Activated CD4-positive, alpha-beta T cell treated with anti-CD3 and anti-CD28 coated beads for 48 hours (primary cell): ENCODE data around the gene ASB8.

ENCODE experiments used
- DNase-seq: peaks from one replicate; pipeline ENCODE4 v3.0.0-alpha.2; 2020

The ASB8 gene

GRCh38 chr12:48157018-48157888, at the start of gene ASB8:
Gene ASB8 (minus strand): TSS chr12:48157515. CDS start chr12:48153496, 4,019 bp downstream.
- peak; percentile 99 for DNase-seq

DNA sequence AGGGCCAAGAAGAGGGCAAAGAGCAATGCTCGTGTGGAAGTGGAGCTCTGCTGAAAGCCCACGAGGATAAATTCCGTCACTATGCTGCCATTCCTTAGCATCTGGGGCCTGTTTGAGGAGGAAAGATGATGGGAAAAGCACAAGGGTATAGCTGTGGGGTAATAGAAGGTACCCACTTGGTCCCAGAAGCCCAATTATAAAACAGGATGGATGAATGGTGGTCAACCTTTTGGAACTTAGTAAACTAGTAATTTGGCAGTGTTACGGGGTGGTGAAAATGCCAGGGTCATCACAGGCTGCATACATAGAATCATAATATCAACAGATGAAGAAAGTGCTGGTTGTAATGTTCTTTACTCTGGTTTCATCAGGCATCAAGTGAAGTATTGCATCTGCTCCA, 45.9 kb upstream of the ASB8 start, which contains the start of gene OR10AD1:
Gene OR10AD1, minus strand, starts transcription at position 101 of the 400 bp plus-strand sequence. Its CDS starts 0 bp downstream, at position 101.
- no peak for DNase-seq

DNA sequence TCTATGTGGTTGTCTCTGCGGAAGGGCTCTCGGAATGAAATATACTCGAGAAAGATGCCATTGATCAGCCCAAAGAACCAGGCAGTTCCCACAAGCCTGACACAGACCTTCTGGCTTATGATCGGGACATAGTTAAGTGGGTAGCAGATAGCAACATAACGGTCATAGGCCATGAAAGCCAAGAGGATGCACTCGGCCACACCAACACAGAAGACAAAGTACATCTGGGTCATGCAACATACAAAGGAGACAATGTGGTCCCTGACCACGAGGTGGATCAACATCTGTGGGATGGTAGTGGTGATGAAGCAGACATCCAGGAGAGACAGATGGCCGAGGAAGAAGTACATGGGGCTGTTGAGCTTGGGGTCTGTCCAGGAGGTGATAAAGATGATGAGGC, 45.5 kb upstream of the ASB8 start:
- no peak for DNase-seq

DNA sequence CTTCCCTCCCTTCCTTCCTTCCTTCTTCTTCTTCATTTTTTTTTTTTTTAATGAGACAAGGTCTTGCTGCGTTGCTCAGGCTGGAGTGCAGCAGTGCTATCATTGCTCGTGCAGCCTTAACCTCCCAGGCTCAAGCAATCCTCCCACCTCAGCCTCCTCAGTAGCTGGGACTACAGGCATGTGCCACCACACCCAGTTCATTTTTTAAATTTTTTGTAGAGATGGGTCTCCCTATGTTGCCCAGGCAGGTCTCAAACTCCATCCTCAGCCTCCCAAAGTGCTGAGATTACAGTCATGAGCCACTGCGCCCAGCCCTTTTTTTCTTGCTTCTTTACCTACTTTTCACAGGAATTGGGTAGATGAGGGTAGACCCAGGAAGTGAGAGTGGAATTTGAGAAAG, 44.2 kb upstream of the ASB8 start:
- DNase-seq = no peak

DNA sequence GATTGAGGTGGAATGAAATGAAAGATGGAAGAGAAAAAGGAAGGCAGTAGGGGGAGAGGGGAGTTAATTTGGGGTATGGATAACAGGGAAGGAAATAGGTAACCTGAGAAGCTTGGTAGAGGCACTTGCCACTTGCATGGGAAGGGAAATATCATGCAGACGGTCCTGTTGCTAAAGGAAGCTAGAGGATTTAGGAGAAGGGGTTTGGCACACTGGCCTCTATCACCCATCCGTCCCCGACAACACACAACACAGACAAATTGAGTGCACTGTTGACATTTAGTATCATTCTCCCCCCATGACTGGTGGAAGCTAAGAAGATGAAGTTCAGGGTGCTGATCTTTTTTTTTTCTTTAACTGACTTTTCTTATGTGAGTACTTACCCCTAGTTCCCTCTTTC, 43.8 kb upstream of the ASB8 start:
- DNase-seq = no peak

DNA sequence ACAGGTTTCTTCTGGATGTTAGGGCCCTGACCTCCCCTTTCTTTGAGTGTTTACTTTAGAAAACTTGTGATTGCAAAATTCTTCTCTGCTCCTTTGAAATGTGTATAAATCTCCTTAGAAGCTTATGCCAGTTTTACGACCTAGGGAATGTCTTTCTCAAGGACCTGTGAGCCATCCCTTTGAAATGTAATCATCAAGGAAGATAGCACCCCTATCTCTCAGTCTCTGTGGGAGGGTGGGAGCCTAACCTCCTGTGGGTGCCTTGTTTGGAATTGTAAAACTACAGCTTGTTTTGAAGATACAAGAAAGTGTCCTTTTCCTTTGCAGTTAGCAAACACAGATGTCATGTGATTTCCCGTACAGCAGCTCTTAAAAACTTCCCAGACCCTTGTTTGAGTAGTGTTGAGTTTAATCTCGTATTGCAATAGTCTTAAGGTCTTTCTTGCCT, 42.5 kb upstream of the ASB8 start:
- no peak for DNase-seq

DNA sequence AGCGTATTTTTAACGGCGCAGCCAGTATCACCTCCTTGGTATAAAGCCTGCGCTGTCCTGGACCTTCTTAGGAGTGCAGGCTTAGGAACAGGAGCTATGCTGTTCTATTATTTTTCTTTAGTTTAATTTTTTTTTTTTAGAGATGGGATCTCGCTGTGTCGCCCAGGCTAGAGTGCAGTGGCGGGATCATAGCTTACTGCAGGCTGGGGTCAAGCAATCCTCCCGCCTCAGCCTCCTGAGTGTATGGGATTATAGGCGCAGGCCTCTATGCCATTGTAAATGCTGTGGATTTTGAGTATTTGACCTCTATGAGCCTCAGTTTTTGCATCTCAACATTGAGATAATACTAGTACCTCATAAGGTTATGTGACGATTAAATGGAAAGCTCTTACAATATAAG, 41.7 kb upstream of the ASB8 start:
- DNase-seq = no peak

GRCh38 chr12:48198672-48198971, 41.3 kb upstream of the ASB8 start:
- DNase-seq = peak; percentile 40

DNA sequence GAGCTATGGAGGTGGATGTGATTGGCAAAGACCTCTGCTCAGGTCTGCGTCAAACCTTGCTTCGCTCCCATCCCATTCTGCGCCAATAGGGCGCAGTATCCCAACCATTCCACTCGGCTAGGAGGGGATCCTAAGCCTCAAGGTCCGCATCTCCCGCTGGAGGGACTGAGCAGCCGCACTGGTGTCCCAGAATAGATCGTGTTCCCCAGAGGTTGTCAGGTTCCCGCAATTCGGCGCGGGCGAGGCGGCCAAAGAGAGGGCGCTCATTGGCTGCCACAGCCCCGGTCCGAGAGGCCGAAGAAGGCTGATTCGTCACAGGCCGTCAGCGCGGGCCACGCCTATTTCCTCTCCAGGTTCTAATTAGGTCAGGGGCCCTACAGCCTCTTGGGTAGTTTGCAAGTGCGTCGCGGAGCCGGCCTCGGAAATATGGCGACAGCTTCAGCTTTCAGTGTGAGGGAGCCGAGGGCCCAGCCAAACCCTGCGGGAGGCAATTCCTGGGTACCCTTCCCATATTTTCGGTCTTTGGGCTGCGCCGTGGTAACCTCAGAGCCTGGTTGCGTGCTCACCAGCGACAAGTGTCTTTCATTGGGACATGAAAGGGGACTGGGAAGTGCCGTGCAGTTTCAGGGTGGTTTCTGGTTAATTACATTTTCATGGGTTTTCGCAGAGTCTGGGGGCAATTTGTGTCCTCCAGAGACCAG, 40.8 kb upstream of the ASB8 start:
- DNase-seq = peak; percentile 95

DNA sequence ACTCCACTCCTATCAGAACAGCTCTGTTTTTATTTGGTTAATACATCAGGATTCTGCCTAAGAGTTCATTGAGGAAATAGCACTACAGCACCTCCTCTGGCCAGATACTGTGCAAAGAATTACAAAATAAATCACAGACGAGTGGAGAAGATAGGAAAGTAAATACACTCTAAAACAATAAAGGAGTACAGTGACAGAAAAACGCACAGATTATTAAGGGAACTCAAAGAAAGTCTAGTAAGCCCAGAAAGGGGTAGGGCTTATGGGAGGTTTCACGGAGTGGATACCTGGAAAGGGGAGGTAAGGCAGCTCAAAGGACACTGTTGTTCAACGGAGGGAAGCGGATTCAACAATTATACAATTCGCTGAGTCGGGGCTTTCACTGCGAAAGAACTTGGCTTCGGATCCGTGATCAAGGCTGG, 40.2 kb upstream of the ASB8 start:
- no peak for DNase-seq

DNA sequence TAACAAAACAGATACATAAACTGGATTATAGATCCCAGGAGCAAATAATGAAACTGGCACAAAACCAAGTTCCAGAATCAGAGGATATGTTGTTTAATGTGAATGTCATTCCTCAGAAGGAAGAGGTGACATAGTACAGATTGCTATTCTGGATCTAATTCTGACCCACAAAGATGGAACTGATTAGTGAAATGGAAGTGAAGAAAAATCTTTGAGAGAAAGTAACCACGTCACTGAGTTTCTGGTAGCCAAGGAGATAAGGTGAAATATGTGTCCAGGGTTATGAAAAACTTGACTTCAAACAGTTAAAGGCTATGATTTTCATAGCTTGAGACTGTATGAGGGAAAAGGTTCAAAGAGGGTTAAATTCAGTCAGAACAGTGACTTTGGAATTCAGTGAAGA, 37.5 kb upstream of the ASB8 start:
- DNase-seq = no peak

- DNase-seq = no peak
Observed at GRCh38 chr12:48193623-48194022, 36.3 kb upstream of the ASB8 start.

DNA sequence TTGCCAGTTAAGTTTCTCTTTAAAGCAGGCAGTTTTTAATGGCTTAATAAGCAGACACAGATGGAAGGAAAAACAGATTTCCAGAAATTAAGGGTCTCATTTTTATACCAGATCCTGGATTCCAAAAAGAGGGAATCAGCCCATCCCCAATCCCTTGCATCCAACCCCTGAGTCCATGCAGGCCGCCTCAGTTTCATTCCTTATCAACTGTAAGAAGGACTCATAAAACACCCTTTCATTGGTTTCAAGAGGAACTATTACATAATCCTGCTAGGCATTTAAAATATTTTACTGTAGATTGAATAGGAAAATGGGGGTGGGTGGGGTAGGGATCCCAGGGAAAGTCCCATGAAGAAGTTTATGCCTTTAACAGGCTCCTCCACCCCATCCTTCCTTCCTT, 35.5 kb upstream of the ASB8 start:
- no peak for DNase-seq

DNA sequence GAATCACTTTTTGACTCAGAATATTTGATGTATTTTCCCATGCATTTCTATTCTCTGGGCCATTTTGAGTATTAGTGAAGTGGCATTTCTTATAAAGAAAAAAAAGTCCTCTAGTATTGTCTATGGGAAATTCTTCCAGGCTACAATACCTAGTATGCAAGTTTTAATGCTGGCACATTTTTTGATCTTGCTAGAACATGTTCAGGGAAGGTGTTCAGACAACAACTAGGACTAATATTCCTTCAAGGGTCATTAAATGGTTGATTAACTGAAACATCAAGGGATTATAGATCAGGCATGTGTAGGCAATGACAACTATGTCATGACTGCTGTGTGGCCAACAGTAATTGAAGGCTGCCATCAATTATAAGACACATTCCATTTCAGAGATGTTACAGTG, 33.8 kb upstream of the ASB8 start:
- DNase-seq = no peak

GRCh38 chr12:48189331-48190125, 32.2 kb upstream of the ASB8 start:
- DNase-seq = peak; percentile 79

DNA sequence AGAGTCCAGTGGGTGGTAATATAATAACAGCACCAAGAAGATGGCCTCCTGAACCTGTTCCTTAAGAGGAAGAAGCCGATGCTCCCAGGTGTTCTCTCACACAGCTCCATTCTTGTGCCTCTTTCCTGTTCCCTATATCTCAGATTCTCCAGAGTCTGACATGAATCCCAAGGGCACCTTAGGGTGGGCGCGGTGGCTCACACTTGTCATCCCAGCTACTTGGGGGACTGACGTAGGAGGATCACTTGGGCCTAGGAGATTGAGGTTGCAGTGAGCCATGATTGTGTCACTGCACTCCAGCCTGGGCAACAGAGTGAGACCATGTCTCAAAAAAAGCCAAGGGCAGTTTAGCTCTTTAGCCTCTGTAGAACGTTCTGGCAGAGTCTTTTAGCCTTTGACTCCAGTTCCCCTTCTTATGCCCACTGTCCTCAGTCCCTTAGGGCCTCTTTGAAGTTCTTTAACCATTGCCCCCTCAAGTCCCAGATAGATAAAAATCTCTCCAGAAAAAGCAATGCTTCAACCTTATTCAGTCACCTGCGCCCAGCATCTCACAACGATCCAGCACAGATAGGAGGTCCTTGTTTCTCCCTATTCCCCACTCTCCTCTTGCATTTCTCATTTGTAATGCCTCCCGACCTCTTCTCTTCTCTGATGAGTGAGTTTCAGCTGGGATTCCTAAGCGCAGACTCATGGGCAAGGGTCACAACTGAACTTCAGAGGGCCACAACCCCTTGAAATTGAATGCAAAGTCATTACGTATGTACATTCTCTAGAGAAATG, 30.8 kb upstream of the ASB8 start:
- no peak for DNase-seq

- no peak for DNase-seq
Observed at GRCh38 chr12:48185181-48185919, 28.0 kb upstream of the ASB8 start.

GRCh38 chr12:48184549-48184922, 27.2 kb upstream of the ASB8 start:
- no peak for DNase-seq

- DNase-seq = peak; percentile 22
Observed at GRCh38 chr12:48183876-48184548, 26.7 kb upstream of the ASB8 start.

GRCh38 chr12:48183091-48183875, 26.0 kb upstream of the ASB8 start, which contains the start of gene CCDC184:
Gene CCDC184 (plus strand): TSS chr12:48183644. CDS start chr12:48184123, 479 bp downstream.
- peak; percentile 72 for DNase-seq
